GM21390 (cell line): ENCODE measurements around the gene MSH5.
"Not testable (repeated sequence)": the region's sequence is repeated elsewhere in the genome, so short reads cannot be mapped to it uniquely, and the experiment has no call there.

Experiments
- ATAC-seq: cut with Tn5 transposase; IDR thresholded peaks from one replicate; pipeline ENCODE4 v1.9.1; 2021; ENCODE audit not compliant: unreplicated experiment

Gene MSH5

DNA sequence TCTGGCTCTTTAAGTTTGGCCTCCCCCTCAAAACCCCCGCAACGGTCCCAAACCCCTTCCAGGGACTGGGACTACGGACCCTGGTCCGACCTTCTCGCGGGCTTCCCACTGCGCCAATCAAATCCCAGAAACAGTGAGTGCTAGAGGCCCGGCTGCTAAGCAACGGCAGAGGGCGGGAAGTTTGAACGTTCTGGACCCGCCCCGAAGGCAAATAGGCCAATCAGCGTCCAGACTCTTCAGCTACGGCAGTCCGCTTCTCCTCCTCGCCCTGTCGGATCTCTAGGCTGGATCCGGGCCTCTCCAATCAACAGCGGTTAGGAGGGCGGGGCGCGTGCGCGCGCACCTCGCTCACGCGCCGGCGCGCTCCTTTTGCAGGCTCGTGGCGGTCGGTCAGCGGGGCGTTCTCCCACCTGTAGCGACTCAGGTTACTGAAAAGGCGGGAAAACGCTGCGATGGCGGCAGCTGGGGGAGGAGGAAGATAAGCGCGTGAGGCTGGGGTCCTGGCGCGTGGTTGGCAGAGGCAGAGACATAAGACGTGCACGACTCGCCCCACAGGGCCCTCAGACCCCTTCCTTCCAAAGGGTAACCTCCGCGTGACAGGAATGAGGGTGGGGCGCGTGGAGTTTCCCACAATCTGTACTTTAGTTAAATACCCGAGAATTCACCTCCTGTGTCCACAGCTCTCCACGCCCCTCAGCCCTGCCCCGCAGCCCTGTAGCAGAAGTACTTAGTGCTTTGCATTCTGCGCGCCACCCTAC lies at the start of gene MSH5:
Gene MSH5, plus strand, starts transcription at position 367 of the 758 bp plus-strand sequence. CDS start 462 bp downstream, outside the sequence.
- ATAC-seq = peak; percentile 69

DNA sequence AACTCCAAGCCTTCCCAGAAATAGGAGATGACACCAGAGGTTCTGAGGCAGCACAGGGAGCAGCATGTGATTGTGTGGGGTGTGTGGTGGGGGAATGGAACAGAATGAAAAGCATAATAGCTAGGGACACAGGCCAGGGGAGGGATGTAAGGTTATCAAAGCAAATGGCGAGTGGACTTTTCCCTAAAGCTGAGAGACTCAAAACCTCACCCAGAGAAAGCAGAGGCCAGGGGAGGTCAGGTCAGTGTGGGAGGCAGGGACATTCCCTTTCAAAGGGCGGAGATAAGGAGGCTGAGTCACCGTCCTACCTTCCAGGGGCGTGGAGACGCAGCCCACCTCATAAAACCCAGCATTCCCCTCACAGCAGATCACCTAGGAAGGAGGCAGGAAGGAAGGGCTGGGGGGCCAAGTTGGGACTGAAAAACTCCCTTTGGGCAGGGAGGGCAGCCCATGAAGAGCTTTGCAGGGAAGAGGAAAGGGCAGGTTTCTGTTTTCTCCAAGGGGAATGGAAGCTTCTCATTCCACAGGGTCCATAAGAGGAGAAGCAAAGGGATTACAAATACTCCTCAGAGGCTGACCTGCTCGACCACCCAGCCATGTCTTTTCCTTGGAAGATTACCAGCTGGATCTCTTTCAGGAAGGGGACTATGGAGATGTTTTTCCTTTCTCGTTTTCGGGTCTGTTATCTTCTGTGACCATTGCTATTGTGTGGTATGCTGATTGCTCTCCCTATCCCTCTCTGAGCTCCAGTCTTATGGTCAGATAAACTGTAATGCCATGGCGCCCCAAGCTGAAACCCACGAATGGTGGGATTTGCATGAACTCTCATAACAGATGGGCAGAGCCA lies 49.4 kb upstream of the MSH5 start:
- no peak for ATAC-seq

DNA sequence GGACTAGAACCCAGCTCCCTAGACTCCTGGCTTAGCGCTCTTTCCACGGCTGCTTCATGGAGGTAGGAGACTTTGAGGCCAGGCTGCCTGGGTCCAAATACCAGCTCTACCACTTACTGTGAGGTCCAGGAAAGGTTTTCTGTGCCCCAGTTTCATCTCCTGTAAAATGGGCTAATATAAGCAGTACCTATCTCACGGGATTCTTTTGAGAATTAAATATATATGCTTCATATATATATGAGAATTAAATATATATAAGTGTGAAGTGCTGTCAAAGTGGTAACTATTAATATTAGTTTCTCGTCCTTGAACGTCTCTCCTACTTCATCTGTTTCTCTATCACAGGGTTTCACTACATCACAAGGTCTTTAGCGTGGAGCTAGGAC lies 48.7 kb upstream of the MSH5 start:
- no peak for ATAC-seq

DNA sequence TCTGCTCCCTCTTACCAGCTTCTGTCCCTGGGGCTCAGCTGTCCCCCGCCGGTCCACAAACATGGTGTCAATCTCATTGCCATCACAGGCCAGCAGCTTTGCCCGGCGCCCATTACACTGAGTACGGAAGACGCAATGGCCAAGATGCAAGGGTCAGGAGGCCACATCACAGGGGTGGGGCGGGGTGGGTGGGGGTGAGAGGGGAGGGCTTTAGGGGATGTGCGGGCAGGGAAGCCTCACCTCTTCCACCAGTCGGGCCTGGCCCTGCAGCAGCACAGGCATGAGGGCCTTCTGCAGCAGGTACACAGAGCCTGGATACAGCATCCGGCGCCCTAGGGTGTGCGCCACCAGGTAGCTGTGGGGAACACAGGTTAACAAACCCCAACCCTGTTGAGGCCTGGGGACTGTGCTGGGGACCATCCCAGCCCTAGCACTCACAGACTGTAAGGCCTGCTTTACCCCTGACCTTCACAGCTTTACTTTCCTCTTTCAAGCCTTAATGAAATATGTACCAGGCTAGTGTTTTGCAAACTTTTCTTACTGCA lies 48.2 kb upstream of the MSH5 start:
- ATAC-seq = no peak

DNA sequence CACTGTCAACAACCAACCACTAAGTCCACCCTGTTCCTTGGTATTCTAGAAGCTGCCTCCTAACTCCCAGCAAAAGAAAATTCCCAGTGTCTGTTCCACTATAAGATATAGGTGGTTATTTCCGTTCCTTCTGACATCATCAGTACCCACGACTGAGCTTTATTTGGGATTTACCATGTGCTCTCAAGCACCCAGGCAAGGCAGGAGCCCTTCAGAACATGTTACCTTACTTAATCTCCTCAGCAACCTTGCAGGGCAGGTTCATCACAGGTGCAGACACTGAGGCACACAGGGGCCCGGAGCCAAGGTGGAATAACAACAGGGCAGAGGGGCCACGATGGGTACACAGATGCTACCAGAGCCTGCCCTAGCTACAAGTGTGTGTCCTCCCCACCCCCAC lies 47.5 kb upstream of the MSH5 start:
- no peak for ATAC-seq

DNA sequence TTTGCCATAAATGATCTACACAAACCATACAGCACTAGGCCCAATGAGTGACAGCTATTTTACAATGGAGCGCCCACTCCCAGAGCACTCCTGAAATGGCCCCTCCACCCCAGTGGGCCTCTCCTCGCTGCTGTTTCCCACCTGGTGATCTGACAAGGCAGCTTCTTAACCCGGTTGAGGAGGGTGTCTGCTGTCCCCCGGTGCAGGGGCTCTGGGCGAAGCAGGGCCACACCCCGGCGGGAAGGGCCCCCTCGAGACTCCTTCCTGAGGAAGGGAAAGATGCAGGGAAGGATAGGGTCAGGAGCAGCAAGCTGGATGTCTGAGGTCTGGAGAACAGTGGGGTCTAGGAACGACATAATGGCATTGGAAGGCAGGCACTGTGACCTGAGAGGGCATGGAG lies 46.9 kb upstream of the MSH5 start:
- no peak for ATAC-seq

DNA sequence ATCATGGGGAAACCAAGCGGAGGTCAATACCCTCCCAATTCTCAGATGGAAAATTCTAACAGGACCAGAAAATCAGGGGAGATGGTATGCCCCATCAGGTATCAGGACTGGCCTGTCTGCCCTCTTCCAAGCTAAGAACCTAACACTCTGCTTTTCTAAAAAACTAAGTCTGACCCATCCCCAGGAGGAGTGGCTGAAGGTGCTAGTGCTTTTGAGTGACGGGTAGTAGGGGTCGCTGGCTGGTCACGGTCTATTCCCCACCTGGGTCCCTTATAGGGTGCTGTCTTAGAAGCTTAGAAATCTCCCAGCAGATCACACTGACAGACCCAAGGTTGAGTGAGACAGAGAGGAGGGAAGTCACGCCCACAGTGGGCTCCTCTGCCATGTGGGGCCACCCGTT lies 46.3 kb upstream of the MSH5 start:
- ATAC-seq = no peak

DNA sequence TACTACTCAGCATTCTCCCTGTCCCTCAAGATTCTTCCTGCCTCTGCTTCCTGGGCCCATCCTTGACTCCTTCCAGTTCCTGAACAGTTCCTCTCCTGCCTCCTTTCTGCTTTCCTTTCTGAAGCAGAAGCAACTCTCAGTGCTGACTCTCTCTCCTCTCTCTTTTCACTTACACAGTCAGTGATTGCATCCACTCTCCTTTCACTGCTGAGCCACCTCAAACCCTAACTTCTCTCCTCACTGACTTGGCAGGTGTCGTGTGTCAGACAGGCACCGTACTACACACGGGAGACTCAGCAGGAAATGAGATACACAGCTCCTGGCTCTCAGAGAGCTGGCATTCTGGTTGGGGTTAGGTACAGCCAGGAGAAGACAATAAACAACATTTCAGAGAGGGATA lies 42.2 kb upstream of the MSH5 start:
- ATAC-seq = no peak

DNA sequence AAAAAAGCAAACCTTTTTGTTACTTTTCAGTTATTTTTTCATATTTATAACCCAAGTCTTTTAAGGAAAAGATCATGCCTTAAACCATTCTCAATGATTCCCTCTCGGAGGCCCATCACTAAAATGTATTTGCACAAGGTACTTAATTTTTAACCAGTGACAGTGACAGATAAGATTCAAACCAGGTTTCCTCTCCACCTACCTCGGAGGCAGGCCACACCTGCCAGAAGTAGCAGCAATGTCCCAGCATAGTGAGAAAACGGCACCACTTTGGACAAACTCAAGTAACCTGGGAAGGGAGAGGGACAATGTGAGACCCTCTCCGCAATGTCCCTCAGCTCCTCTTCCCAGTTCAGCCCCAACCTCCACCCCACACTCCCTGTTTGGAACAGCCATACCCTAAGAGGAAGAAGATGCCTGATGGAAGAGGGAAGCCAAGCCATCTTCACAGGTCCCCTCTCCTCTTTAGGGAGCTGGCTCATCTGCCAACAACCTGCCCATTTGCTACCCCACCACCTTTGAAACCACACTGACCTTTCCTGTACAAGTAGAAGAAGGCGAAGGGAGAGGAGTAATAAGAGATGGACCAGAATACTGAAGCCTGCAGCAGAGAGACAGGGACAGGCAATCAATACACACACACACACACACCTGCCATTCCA lies 38.9 kb upstream of the MSH5 start:
- no peak for ATAC-seq

DNA sequence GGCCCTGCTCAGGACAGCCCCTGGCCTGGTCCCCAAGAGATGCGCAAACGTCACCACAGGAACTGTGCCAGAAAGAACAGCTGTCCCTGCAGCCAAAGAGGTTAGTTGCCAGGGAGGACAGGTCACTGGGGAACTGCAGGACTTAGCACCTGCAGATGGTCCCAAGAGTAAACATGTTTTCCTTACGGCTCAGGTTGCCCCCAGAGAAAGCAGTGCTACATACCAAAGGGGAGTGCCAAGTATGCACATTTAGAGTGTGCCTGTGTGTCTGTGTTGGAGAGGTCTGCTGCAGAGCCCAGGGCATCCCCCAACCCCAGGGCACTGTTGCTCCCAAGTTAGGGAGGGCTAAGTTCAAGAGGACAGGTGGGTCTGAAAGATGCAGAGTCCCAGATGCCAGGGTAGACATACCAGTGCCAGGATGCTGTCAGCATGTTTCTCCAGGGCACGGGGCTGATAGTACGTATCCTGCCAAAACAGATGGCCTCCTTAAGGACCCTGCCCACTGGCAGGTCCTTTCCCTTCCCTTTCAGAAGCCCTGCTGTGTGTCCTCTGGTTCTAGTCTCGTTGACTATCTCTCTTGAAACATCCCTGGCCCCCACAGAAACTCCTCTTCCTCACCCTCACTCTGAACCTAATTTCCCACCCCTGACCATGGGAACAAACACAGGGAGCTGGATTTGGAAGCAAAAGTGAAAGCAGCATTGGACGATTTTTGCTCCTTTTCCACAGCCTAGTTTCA lies 38.0 kb upstream of the MSH5 start:
- ATAC-seq = no peak

DNA sequence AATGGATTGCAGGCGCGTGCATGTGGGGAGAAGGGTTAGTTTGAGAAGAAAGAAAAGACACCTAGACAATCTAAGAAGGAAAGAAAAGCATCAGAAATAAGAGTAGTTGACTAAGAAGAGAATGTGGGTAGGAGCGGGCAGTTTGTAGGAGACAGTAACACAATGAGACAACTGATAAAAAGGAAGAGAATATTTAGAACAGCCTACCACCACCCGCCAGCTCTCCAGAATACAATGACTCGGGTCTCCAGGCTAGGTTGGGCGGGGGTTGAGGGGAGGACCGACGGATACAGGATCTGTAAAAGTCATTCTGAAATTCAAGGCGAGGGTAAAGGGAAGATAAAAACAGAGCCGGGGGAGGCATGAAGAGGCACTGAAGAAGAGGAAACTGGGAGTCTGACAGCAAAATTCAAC lies 37.4 kb upstream of the MSH5 start:
- ATAC-seq = no peak

DNA sequence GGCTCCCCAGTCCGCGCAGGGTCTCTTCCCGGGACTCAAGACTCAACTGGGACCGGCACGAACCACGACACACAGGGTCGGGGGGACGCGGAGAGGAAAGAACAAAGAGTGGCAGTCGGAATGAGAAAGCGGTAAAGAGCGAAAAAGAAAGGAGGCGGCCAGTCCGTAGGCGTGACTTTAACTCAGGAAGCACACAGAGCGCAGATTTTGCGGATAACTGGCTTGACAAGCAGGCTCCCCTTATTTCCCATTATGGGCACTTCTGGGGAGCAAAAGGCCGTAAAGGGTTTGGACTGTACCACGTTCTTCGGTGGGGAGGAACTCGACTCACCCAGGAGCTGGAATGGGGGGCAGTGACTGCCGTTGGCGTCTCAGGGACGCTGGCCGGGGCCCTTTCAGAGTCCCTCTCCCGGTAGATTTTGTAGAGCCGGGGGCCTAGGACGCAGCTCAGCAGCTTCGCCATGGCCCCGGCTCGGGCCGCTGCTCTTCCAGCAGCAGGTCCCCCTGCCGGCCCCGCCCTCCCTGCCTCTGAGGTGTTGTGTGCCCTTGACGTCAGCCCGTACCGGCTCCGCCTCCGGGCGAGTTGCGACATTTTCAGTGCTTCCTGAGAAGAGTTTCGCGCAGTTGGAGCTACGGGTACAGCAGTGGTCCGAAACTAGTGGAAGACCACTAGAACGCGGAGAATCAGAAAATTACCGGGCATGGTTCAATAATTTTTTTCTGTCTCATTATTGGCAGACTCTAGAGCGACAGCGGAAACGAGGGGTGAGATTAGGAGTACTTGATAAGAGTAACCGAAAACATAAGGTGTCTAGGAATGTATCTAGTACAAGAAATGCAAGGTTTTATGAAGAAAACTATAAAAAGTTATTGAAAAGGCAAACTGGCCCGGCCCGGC lies 36.7 kb upstream of the MSH5 start, which contains the start of gene ABHD16A:
Gene ABHD16A, minus strand, starts transcription at position 506 of the 898 bp plus-strand sequence. Its CDS starts 43 bp downstream, at position 463.
- ATAC-seq = peak; percentile 83

DNA sequence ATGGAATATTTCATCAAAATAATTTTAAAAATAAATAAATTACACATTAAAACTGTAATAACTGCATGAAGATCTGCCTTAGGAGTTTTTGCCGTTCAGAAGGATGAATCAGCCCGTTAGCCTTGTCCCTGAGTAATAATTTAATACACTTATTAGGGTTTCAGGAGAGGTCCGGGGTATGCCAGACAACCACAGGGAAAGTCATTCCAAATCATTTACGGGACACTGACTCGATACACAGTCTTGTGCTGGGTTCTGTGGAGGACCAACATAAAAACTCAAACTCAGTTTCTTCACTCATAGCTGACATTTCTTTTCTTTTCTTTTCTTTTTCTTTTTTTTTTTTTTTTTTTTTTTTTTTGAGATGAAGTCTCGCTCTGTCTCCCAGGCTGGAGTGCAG lies 33.9 kb upstream of the MSH5 start:
- no peak for ATAC-seq

DNA sequence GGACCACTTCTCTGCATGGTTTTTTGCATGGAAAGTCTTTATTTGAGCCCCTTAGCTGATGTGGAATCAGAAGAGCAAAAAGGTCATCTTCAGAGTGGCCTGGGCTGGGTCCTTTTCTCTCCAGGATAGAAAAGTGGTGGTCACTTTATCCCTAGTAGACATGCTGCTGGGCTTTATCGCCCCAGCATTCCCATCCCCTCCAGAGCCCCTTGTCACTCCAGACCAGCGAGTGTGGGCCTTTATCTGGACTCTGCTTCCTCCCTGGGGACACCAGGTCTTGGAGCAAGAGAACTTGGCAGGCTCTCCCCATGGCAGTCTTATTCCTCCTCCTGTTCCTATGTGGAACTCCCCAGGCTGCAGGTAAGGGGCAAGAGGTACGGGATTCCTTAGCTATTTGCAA lies 33.2 kb upstream of the MSH5 start, which contains the start of gene LY6G6F:
Gene LY6G6F, plus strand, starts transcription at position 268 of the 400 bp plus-strand sequence. Its CDS starts 41 bp downstream, at position 309.
- no peak for ATAC-seq

DNA sequence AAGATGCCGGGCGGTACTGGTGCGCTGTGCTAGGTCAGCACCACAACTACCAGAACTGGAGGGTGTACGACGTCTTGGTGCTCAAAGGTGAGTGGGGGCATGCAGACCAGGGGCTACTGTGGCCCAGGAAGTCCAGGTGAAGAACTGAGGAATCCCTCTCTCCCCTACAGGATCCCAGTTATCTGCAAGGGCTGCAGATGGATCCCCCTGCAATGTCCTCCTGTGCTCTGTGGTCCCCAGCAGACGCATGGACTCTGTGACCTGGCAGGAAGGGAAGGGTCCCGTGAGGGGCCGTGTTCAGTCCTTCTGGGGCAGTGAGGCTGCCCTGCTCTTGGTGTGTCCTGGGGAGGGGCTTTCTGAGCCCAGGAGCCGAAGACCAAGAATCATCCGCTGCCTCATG lies 32.1 kb upstream of the MSH5 start:
- no peak for ATAC-seq

DNA sequence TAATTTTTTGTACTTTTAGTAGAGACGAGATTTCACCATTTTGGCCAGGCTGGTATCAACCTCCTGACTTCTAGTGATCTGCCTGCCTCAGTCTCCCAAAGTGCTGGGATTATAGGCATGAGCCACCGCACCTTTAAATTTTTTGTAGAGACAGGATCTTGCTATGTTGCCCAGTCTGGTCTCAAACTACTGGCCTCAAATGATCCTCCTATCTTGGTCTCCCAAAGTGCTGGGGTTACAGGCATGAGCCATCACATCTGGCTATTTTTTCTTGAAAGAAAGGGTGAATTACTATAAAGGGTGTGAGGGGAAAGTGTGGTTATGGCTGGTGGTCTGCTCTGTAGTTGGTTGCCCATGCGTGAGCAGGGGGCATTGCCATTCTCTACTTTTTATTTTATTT lies 31.6 kb upstream of the MSH5 start:
- ATAC-seq = no peak

DNA sequence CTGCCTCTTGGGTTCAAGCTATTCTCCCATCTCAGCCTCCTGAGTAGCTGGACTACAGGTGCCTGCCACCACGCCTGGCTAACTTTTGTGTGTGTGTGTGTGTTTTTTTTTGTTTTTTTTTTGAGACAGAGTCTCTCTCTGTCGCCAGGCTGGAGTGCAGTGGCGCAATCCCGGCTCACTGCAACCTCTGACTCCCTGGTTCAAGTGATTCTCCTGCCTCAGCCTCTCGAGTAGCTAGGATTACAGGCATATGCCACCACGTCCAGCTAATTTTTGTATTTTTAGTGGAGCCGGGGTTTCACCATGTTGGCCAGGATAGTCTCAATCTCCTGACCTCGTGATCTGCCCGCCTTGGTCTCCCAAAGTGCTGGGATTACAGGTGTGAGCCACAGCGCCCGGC lies 30.6 kb upstream of the MSH5 start:
- ATAC-seq = not testable (repeated sequence)

DNA sequence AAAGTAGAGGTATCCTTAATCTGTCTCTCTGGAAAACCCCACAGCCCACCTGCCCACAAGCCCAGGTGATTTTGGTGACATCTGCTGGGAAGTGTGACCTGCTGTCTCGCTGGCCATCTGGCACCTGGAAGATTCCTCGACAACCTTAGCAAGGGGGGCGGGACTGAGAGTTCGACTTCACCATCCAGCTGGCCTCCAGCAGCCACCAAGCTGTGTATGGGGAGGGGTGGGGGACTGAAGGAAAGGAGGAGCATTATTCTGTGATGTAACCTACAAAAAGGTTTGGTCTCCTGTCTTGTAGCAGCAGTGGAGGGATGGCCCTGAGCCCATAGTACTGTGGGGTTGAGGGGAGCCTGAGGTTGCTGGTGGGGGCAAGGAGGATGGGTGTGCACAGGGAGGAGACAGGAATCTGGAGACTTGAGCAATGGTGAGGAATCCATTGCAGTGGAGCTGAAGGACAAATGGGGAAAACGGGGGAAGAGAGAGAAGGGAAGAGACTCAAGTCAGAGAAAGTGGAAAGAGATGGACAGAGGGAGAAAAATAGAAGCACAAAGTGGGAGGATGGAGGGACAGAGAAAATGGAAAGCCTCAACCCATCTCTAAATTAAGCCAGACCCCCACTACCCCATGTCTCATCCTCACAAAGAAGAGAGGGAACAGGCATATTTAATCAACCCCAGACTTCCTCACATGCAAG lies 29.1 kb upstream of the MSH5 start:
- ATAC-seq = no peak

DNA sequence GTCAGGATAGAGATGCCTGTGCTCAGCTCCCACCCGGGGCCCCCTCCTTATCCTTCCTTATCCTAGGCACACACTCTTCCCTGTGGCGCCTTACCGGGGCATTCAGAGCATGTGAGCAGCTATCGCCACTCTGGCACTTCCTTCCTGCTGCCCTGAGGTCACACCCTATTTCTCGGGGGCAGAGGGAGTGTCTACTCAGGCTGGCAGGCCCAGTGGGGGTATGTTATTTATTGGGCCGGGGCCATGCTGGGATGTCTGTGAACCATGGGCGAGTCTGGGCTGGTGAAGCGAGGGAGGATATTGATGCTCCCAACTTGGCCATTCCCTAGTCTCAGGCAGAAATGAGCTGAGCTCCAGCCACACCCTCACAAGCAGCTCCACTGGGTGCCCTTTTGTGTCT lies 28.6 kb upstream of the MSH5 start:
- no peak for ATAC-seq
